ENCODE measurements around the gene METTL13. TPM values are rescaled to one million over a fixed set of nuclear protein-coding genes. Genes with fewer than 3 reads are reported as not detected.

METTL13 gene
- total RNA-seq, 1 donor from 2014 or later = 25.1 TPM

DNA sequence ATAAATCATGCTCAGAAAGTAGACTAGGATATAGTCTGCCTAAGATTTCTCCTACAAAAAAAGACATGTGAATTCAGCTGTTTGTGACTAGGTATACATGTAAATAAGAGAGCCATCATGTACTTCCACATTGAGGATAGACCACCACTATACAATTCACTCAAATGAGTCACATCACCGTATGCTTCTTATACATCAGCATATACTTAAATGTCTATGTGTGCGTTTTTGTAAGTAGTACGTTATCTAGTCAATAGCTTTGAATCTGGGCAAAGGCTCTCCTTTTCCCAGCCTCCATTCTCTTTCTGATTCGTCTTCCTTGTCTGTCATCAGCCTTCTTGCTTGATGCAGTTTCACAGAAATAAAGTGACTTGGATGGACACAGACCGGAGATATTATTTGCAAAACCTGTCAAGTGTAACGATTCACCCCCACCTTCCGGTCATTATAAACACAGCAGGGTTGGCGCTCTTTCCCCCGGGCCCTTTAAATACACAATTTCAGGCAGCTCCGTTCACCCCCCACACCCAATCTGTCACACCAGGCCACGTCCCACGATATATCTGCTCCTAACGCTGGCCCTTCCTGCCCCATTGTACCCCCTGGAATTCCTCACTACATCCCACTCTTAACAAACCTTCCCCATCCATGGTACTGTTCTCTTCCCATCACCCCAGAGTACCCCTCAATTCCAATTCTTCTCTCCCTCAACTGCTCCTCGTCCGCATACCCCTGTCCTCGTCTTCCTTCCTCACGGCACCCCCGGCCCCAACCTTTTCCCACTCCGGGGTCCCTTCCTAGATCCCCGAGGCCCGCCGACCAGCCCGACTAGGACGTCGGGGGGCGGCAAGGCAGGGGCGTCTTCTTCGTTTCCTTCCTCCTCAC is 40.2 kb upstream of the METTL13 start:
- Histone ChIP-seq H3K27ac (ENCODE audit: low read depth, low read length) (peak overlapping the region; percentile 95), H2AFZ (ENCODE audit: low read depth, low read length) (peak overlapping the region; percentile 91), H3K79me2 (ENCODE audit: insufficient read depth, low read length) (peaks cover 26% of the 10 kb centered on the region), H3K4me1 (ENCODE audit: insufficient read depth, low read length) (peaks cover 32% of the 10 kb centered on the region), H4K20me1 (ENCODE audit: insufficient read depth, low read length) (no peaks in the 10 kb centered on the region), H3K4me2 (ENCODE audit: low read length) (peak overlapping the region; percentile 99), H3K9me3 (ENCODE audit: insufficient read depth, low read depth, low read length) (no peaks in the 10 kb centered on the region), H3K27me3 (ENCODE audit: insufficient read depth, low read length) (no peaks in the 10 kb centered on the region), H3K9ac (ENCODE audit: low read length) (peak overlapping the region; percentile 95), H3K4me3 (ENCODE audit: insufficient read depth, low read depth, low read length) (peak overlapping the region; percentile 95), H3K36me3 (ENCODE audit: insufficient read depth, low read length) (peaks cover 10% of the 10 kb centered on the region)
- DNase-seq (ENCODE audit: low read depth) = peak; percentile 9
- Mint-ChIP-seq H3K9me3 (ENCODE audit: unreplicated experiment) (no peaks in the 10 kb centered on the region), H3K4me3 (ENCODE audit: unreplicated experiment) (peak overlapping the region; percentile 95), H3K36me3 (ENCODE audit: low read depth, unreplicated experiment) (no peaks in the 10 kb centered on the region), H3K27ac (ENCODE audit: unreplicated experiment) (peak overlapping the region; percentile 15), H3K4me1 (ENCODE audit: low read depth, unreplicated experiment) (peaks cover 34% of the 10 kb centered on the region), H3K27me3 (ENCODE audit: low read depth, unreplicated experiment) (no peaks in the 10 kb centered on the region)
- TF ChIP-seq EZH2 (IDR thresholded peaks at IDR 0.05; ENCODE audit: insufficient read depth, low read length) = no peak
- no peak for TF ChIP-seq CTCF (IDR thresholded peaks at IDR 0.05; ENCODE audit: insufficient read depth, low read depth, low read length)
- FAIRE-seq = peak; percentile 59

DNA sequence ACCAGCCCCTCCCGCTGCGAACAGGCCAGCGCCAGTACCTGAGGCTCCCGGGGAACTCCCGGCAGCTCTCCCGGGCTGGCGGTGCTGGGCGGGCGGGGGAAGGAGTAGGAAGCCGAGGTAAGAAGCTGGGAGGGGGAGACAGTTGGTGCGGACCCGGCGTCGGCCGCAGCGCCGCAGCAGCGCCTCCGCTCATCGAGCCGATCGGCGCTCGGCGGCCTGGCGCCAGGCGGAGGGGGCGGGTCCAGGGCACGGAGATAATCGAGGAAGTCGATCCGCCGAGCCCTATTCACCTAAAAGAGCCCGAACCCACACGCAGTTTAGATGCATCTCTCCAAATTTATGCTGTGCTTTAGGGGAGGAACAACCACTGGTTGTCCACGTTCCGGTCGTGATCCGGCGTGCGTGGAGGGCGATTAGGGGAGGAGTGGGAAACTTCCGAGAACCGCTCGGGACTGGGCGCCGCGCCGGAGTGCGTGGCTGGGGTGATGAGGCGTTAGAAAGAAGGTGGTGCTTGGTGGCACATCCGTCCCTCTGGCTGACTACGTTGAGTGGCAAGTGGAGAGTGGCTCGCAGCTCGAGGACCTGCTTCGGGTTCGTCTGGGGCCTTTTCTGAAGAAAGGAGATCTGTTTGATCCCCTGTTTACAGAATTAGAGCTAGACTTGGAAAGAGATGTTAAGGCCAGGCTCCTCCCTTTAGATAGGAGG is 39.4 kb upstream of the METTL13 start, which contains the start of gene VAMP4:
Gene VAMP4, minus strand, starts transcription at position 194 of the 705 bp plus-strand sequence. CDS start 3,651 bp downstream, outside the sequence.
- H3K36me3 Mint-ChIP-seq (ENCODE audit: low read depth, unreplicated experiment) = no peaks in the 10 kb centered on the region
- Histone ChIP-seq H3K27ac (ENCODE audit: low read depth, low read length) (peak within 1 kb of the TSS; percentile 95), H3K4me3 (ENCODE audit: insufficient read depth, low read depth, low read length) (peak within 1 kb of the TSS; percentile 95), H3K9ac (ENCODE audit: low read length) (peak within 1 kb of the TSS; percentile 95), H3K4me2 (ENCODE audit: low read length) (peak within 1 kb of the TSS; percentile 99), H4K20me1 (ENCODE audit: insufficient read depth, low read length) (no peaks in the 10 kb centered on the region), H2AFZ (ENCODE audit: low read depth, low read length) (peak within 1 kb of the TSS; percentile 91), H3K4me1 (ENCODE audit: insufficient read depth, low read length) (peaks cover 32% of the 10 kb centered on the region), H3K27me3 (ENCODE audit: insufficient read depth, low read length) (no peaks in the 10 kb centered on the region), H3K79me2 (ENCODE audit: insufficient read depth, low read length) (peaks cover 26% of the 10 kb centered on the region), H3K36me3 (ENCODE audit: insufficient read depth, low read length) (peaks cover 3% of the 10 kb centered on the region), H3K9me3 (ENCODE audit: insufficient read depth, low read depth, low read length) (no peaks in the 10 kb centered on the region)
- H3K27me3 Mint-ChIP-seq (ENCODE audit: low read depth, unreplicated experiment) = no peaks in the 10 kb centered on the region
- DNase-seq (ENCODE audit: low read depth) = peak; percentile 75
- H3K4me3 Mint-ChIP-seq (ENCODE audit: unreplicated experiment) = peak within 1 kb of the TSS; percentile 95
- no peaks in the 10 kb centered on the region for H3K9me3 Mint-ChIP-seq (ENCODE audit: unreplicated experiment)
- no peak for TF ChIP-seq EZH2 (IDR thresholded peaks at IDR 0.05; ENCODE audit: insufficient read depth, low read length)
- H3K4me1 Mint-ChIP-seq (ENCODE audit: low read depth, unreplicated experiment) = peaks cover 34% of the 10 kb centered on the region
- FAIRE-seq = no peak
- peak within 1 kb of the TSS; percentile 96 for H3K27ac Mint-ChIP-seq (ENCODE audit: unreplicated experiment)

- Histone ChIP-seq H3K4me3 (ENCODE audit: insufficient read depth, low read depth, low read length) (peak overlapping the region; percentile 95), H2AFZ (ENCODE audit: low read depth, low read length) (peak overlapping the region; percentile 91), H3K27ac (ENCODE audit: low read depth, low read length) (peak overlapping the region; percentile 95), H3K9ac (ENCODE audit: low read length) (peak overlapping the region; percentile 95), H3K27me3 (ENCODE audit: insufficient read depth, low read length) (no peaks in the 10 kb centered on the region), H3K4me1 (ENCODE audit: insufficient read depth, low read length) (peaks cover 32% of the 10 kb centered on the region), H3K4me2 (ENCODE audit: low read length) (peak overlapping the region; percentile 99), H3K36me3 (ENCODE audit: insufficient read depth, low read length) (no peaks in the 10 kb centered on the region), H3K79me2 (ENCODE audit: insufficient read depth, low read length) (peaks cover 26% of the 10 kb centered on the region), H4K20me1 (ENCODE audit: insufficient read depth, low read length) (no peaks in the 10 kb centered on the region), H3K9me3 (ENCODE audit: insufficient read depth, low read depth, low read length) (no peaks in the 10 kb centered on the region)
- Mint-ChIP-seq H3K4me1 (ENCODE audit: low read depth, unreplicated experiment) (peaks cover 34% of the 10 kb centered on the region), H3K4me3 (ENCODE audit: unreplicated experiment) (peak overlapping the region; percentile 95), H3K36me3 (ENCODE audit: low read depth, unreplicated experiment) (no peaks in the 10 kb centered on the region), H3K9me3 (ENCODE audit: unreplicated experiment) (no peaks in the 10 kb centered on the region), H3K27ac (ENCODE audit: unreplicated experiment) (peak overlapping the region; percentile 96), H3K27me3 (ENCODE audit: low read depth, unreplicated experiment) (no peaks in the 10 kb centered on the region)
- FAIRE-seq (no peak), DNase-seq (ENCODE audit: low read depth) (peak; percentile 36)
- TF ChIP-seq EZH2 (IDR thresholded peaks at IDR 0.05; ENCODE audit: insufficient read depth, low read length) = no peak
- TF ChIP-seq CTCF (IDR thresholded peaks at IDR 0.05; ENCODE audit: insufficient read depth, low read depth, low read length) = no peak
These were observed 38.9 kb upstream of the METTL13 start for GRCh38 chr1:171742577-171742922.

Data from astrocyte (in vitro differentiated cells and primary cell).